ENCODE data around the gene PSMC5.
A peak's percentile ranks its signal among the peaks of the same experiment; 100 is the strongest.
"Not testable (repeated sequence)": the region's sequence is repeated elsewhere in the genome, so short reads cannot be mapped to it uniquely, and the experiment has no call there.

Gene PSMC5

GRCh38 chr17:63841350-63842172 lies 14.3 kb downstream of the PSMC5 start:
- DNase-seq = no peak

- DNase-seq = peak in 1 of 2 experiments; percentile 49
Observed at GRCh38 chr17:63842173-63842539, 14.9 kb downstream of the PSMC5 start.

- peak; percentile 95 to 99 for DNase-seq
Observed at GRCh38 chr17:63842540-63843386, 15.5 kb downstream of the PSMC5 start, which contains the start of gene SMARCD2. TSS of gene SMARCD2 (minus strand) at chr17:63842685. CDS start at chr17:63842674, 11 bp downstream.

GRCh38 chr17:63843387-63843888 lies 16.2 kb downstream of the PSMC5 start:
- DNase-seq = not testable (repeated sequence)

GRCh38 chr17:63843910-63844677 lies 16.9 kb downstream of the PSMC5 start:
- DNase-seq = no peak

GRCh38 chr17:63845509-63845908 lies 18.3 kb downstream of the PSMC5 start:
- DNase-seq = no peak

- DNase-seq = no peak
Observed at GRCh38 chr17:63847525-63848249, 20.5 kb downstream of the PSMC5 start.

GRCh38 chr17:63848834-63849689 lies 21.8 kb downstream of the PSMC5 start:
- DNase-seq = peak; percentile 67 to 92

GRCh38 chr17:63850401-63850800 lies 23.2 kb downstream of the PSMC5 start:
- DNase-seq = no peak

GRCh38 chr17:63853260-63853659 lies 26.0 kb downstream of the PSMC5 start:
- no peak for DNase-seq

- no peak for DNase-seq
Observed at GRCh38 chr17:63854709-63855108, 27.5 kb downstream of the PSMC5 start.

GRCh38 chr17:63855185-63855584 lies 28.0 kb downstream of the PSMC5 start:
- DNase-seq = no peak

- DNase-seq = not testable (repeated sequence)
Observed at GRCh38 chr17:63856425-63856824, 29.2 kb downstream of the PSMC5 start.

- no peak for DNase-seq
Observed at GRCh38 chr17:63859257-63859656, 32.0 kb downstream of the PSMC5 start.

GRCh38 chr17:63866625-63867024 lies 39.4 kb downstream of the PSMC5 start:
- DNase-seq = not testable (repeated sequence)

- DNase-seq = not testable (repeated sequence)
Observed at GRCh38 chr17:63869491-63870291, 42.5 kb downstream of the PSMC5 start.

GRCh38 chr17:63870292-63870665 lies 43.0 kb downstream of the PSMC5 start:
- DNase-seq = not testable (repeated sequence)

- not testable (repeated sequence) for DNase-seq
Observed at GRCh38 chr17:63871646-63872365, 44.6 kb downstream of the PSMC5 start.

- not testable (repeated sequence) for DNase-seq
Observed at GRCh38 chr17:63873577-63873976, 46.3 kb downstream of the PSMC5 start, which contains the start of gene CSH2. TSS of gene CSH2 (minus strand) at chr17:63873677. CDS start at chr17:63873614, 63 bp downstream.
